Kidney epithelial cell (primary cell): ENCODE data around the gene ARMC3. TPM values are rescaled to one million over a fixed set of nuclear protein-coding genes. Genes with fewer than 3 reads are reported as not detected.
"Not testable (repeated sequence)": the region's sequence is repeated elsewhere in the genome, so short reads cannot be mapped to it uniquely, and the experiment has no call there.

Experiments used
- DNase-seq: peaks from one replicate; pipeline ENCODE4 v3.0.0-alpha.2; 2010; ENCODE audit warnings: low read depth
- H3K27me3 ChIP-seq: 2 replicates; pipeline ENCODE4 v1.6.0; 2011; ENCODE audit warnings: low read length; ENCODE audit not compliant: control insufficient read depth, insufficient read depth
- H3K36me3 ChIP-seq: 2 replicates; pipeline ENCODE4 v1.5.1; 2011; ENCODE audit warnings: low read length; ENCODE audit not compliant: control insufficient read depth, insufficient read depth
- H3K4me3 ChIP-seq: 2 replicates; pipeline ENCODE4 v1.5.1; 2011; ENCODE audit warnings: low read depth, mild to moderate bottlenecking, control low read depth, low read length
- total RNA-seq: library from RNA; depleted of rRNA; stranded (reverse); fragments of >200 nt; gene quantifications from 2 replicates; pipeline ENCODE4 v1.2.3, GENCODE V29; 2015
- TF ChIP-seq, protein P1 (sequence below): IDR thresholded peaks from 2 replicates; pipeline ENCODE4 v1.5.1; 2011; ENCODE audit warnings: mild to moderate bottlenecking, moderate library complexity, low read length, control low read depth, inconsistent platforms; ENCODE audit not compliant: insufficient read depth, poor library complexity, severe bottlenecking

ARMC3 gene
- total RNA-seq, 1 donor from 2014 or later = 1.6 TPM

DNA sequence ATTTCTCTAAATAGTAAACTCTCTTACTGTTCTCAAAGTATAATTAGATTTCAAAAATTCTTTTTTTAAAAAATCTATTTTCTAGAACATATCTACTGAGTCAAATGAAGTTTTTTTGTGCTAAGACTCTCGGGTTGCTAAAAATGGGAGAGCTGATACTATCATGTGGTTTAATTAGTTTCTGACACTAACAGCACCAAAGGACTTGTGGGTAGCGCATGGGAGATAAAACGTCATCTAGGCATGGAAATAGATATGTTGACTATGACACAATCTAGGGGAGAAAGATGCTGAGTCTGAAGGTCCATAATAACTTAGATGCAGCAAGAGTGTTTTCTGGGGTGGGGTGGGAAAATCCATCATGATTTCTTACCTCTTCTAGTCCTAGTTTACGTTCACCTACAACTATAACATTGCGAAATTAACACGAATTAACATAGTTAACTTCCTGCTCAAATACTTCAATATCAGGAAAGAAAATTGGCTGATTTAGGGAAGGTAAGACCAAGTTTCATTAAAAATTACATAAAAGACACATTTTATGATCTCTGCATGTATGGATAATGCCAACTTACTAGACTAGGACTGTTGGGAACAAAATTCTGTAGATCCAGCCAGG is 14.3 kb upstream of the ARMC3 start:
- TF ChIP-seq, protein P1, sequence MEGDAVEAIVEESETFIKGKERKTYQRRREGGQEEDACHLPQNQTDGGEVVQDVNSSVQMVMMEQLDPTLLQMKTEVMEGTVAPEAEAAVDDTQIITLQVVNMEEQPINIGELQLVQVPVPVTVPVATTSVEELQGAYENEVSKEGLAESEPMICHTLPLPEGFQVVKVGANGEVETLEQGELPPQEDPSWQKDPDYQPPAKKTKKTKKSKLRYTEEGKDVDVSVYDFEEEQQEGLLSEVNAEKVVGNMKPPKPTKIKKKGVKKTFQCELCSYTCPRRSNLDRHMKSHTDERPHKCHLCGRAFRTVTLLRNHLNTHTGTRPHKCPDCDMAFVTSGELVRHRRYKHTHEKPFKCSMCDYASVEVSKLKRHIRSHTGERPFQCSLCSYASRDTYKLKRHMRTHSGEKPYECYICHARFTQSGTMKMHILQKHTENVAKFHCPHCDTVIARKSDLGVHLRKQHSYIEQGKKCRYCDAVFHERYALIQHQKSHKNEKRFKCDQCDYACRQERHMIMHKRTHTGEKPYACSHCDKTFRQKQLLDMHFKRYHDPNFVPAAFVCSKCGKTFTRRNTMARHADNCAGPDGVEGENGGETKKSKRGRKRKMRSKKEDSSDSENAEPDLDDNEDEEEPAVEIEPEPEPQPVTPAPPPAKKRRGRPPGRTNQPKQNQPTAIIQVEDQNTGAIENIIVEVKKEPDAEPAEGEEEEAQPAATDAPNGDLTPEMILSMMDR = no peak
- DNase-seq = no peak
- no peak overlapping the region for H3K4me3 ChIP-seq
- no peaks in the 10 kb centered on the region for H3K27me3 ChIP-seq
- no peaks in the 10 kb centered on the region for H3K36me3 ChIP-seq

DNA sequence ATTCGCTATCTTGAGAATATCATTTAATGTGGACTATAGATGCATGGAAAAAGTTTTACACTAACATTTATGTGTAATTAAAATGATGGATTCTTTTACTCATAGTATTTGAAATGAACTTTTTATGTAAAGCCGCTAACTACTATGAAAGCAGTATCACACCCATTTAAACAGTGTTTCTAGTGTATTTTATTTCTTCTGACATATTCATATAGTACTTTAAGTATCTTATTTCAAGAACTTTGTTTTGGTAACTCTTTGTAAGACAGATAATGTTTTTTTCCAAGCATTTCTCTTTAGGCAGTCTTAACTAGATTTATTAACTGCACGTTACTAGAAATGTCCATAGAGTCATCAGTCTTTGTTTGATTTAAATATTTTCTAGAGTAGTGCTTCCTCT is 12.5 kb upstream of the ARMC3 start:
- no peak for DNase-seq
- H3K4me3 ChIP-seq = no peak overlapping the region
- TF ChIP-seq, protein P1 = no peak

DNA sequence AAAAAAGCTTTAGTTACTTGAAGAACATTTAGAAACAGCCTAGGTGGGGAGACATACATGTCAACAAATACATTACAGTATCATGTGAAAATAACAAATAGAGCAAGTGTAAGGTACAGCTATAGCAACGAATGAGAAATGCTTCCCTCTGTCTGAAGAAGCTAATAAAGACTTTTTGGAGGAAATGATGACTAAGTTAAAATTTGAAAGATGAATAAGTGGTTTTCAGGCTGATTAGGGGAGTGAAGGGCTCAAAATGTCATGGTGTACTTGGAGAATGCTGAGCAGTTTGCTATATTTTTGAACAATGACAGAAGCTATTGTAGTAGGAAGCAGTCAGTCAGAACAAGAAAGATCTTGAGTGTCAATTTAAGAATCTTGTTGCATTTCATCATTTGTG is 2.8 kb upstream of the ARMC3 start:
- Histone ChIP-seq H3K4me3 (no peak overlapping the region), H3K27me3 (no peaks in the 10 kb centered on the region), H3K36me3 (no peaks in the 10 kb centered on the region)
- DNase-seq = no peak
- TF ChIP-seq, protein P1 = no peak

More for the DNA sequence above, 12.5 kb upstream of the ARMC3 start:
- no peaks in the 10 kb centered on the region for H3K36me3 ChIP-seq
- no peaks in the 10 kb centered on the region for H3K27me3 ChIP-seq

DNA sequence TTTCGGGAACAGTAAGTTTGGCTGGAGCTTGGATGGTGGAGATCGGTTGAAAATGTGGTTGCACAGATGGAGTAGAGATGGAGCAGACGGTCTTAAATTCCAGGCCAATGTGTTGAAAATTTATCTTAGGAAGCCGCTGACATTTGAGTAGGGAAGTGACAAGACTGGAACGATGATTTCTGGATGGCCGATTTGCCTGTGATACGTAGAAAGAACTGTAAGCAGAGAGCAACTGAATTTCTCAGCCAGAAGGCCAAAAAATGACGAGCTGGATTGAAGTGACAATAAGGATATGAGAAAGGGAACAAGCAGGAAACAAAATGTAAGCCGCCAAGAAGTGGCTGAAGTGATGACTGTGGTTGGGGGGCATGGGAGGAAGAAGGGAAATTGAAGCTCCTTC is 687 bp upstream of the ARMC3 start:
- no peaks in the 10 kb centered on the region for H3K36me3 ChIP-seq
- H3K27me3 ChIP-seq = no peaks in the 10 kb centered on the region
- no peak for DNase-seq
- peak overlapping the region; percentile 56 for H3K4me3 ChIP-seq
- TF ChIP-seq, protein P1 = no peak

DNA sequence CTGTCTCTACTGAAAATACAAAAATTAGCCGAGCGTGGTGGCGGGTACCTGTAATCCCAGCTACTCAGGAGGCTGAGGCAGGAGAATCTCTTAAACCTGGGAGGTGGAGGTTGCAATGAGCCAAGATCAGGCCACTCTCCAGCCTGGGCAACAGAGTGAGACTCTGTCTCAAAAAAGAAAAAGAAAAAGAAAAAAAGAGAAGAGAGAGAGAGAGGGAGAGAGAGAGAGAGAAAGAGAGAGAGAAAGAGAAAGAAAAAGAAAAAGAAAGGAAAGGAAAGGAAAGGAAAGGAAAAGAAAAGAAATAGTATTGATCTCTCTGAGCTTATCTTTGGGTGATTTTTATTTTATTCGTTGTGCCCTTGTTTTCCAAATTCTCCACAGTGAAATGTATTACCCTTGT is 1.2 kb downstream of the ARMC3 start:
- H3K36me3 ChIP-seq, H3K4me3 ChIP-seq, H3K27me3 ChIP-seq, DNase-seq: not testable (repeated sequence)

DNA sequence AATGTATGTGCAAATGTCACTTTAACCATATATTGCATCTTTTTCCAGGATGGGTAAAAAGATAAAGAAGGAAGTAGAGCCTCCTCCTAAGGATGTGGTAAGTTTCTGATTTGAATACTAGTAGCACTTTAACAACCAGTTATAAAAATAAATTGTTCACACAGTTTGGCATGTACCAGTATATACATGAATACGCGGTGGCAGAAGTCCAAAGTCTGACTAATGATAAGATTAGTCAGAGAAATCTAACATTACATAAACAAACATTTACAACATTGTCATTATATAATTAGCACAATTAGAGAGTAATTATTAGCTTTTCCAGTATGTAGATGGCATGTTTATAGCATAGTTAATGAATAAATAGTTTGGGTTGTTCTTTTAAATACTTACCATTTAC is 4.1 kb downstream of the ARMC3 start:
- no peaks in the 10 kb centered on the region for H3K27me3 ChIP-seq
- no peaks in the 10 kb centered on the region for H3K36me3 ChIP-seq
- H3K4me3 ChIP-seq = no peak overlapping the region
- TF ChIP-seq, protein P1 = no peak
- no peak for DNase-seq
